Left lung (tissue), 10 donors: ENCODE data around the gene ST6GAL1. TPM values are rescaled to one million over a fixed set of nuclear protein-coding genes. Genes with fewer than 3 reads are reported as not detected.

Source experiments
- ATAC-seq: fragments of 200-7000 bp; cut with Tn5 transposase; one replicate; pipeline ENCODE4 v1.9.1; 2020; ENCODE audit warnings: moderate library complexity
- DNase-seq, 4 donors: peaks; one replicate each; pipeline ENCODE4 v3.0.0-alpha.2; 2013 to 2020
- H3K27ac ChIP-seq, 2 donors: fragments of 200-600 bp; sonication (generic) in 1 of 2; one replicate each; pipeline versions ENCODE4 v1.5.0 to v1.8.0; 2020 to 2021
- H3K27me3 ChIP-seq, 2 donors: fragments of 200-600 bp; sonication (generic) in 1 of 2; one replicate each; pipeline versions ENCODE4 v1.5.0 to v1.8.0; 2020 to 2021
- H3K36me3 ChIP-seq, 2 donors: fragments of 200-600 bp; sonication (generic) in 1 of 2; one replicate each; pipeline versions ENCODE4 v1.5.0 to v1.8.0; 2020 to 2021
- H3K4me1 ChIP-seq, 2 donors: fragments of 200-600 bp; one replicate each; pipeline ENCODE4 v1.8.0; 2021
- H3K4me3 ChIP-seq, 2 donors: fragments of 200-600 bp; sonication (generic) in 1 of 2; one replicate each; pipeline versions ENCODE4 v1.5.0 to v1.8.0; 2020 to 2021; ENCODE audit warnings: mild to moderate bottlenecking in 1 of 2
- H3K9me3 ChIP-seq, 2 donors: fragments of 200-600 bp; sonication (generic) in 1 of 2; one replicate each; pipeline versions ENCODE4 v1.5.0 to v1.8.0; 2020 to 2021
- intact Hi-C, 2 donors: fragments of 100-400 bp; cut with DNase I; formaldehyde crosslinking; loops; one replicate each; pipeline versions ENCODE4 v1.11.2 to v1.14.2; 2022
- polyA plus RNA-seq, 6 donors: library from polyadenylated mRNA; unstranded; fragments of 120-200 nt; gene quantifications; one replicate each; pipeline ENCODE4 v1.2.1, GENCODE V29; 2013; ENCODE audit not compliant: insufficient read length in 6 of 6
- total RNA-seq, 2 donors: library from RNA; stranded (reverse); fragmentation: NEBNext Ultra II Directional; extraction: Animal tissue kit (Norgen Biotek cat#: 25700); gene quantifications; one replicate each; pipeline ENCODE4 v1.2.1, GENCODE V29; 2021
- TF ChIP-seq, protein P1 (sequence below), 2 donors: fragments of 200-600 bp; sonication (generic) in 1 of 2; IDR thresholded peaks; one replicate each; pipeline versions ENCODE4 v1.5.0 to v1.8.0; 2021; ENCODE audit warnings: antibody characterized with exemption in 2 of 2
- donor health status: DM: no; HTN: yes; CAD: no.
- donor health status: DM: no; HTN: no; CAD: no.

ST6GAL1 gene
- total and polyA plus RNA-seq, 8 donors: 45.5 to 132 (median 56.2) TPM

GRCh38 chr3:187062526-187063177 is 132.3 kb downstream of the ST6GAL1 start:
- Histone ChIP-seq H3K4me1 (peaks cover 9 to 16% of the 10 kb centered on the region in 2 donors), H3K27ac (peak overlapping the region; percentile 71 to 81), H3K27me3 (no peaks in the 10 kb centered on the region), H3K9me3 (peaks cover 0 to 3% of the 10 kb centered on the region in 2 donors), H3K4me3 (no peak overlapping the region), H3K36me3 (peaks cover 0 to 13% of the 10 kb centered on the region in 2 donors)
- intact Hi-C loops: no loop called here
- DNase-seq: peak in 1 of 4 donors; percentile 30
- TF ChIP-seq, protein P1, sequence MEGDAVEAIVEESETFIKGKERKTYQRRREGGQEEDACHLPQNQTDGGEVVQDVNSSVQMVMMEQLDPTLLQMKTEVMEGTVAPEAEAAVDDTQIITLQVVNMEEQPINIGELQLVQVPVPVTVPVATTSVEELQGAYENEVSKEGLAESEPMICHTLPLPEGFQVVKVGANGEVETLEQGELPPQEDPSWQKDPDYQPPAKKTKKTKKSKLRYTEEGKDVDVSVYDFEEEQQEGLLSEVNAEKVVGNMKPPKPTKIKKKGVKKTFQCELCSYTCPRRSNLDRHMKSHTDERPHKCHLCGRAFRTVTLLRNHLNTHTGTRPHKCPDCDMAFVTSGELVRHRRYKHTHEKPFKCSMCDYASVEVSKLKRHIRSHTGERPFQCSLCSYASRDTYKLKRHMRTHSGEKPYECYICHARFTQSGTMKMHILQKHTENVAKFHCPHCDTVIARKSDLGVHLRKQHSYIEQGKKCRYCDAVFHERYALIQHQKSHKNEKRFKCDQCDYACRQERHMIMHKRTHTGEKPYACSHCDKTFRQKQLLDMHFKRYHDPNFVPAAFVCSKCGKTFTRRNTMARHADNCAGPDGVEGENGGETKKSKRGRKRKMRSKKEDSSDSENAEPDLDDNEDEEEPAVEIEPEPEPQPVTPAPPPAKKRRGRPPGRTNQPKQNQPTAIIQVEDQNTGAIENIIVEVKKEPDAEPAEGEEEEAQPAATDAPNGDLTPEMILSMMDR (IDR thresholded peaks at IDR 0.05): no peak
- ATAC-seq: peak; percentile 23

DNA sequence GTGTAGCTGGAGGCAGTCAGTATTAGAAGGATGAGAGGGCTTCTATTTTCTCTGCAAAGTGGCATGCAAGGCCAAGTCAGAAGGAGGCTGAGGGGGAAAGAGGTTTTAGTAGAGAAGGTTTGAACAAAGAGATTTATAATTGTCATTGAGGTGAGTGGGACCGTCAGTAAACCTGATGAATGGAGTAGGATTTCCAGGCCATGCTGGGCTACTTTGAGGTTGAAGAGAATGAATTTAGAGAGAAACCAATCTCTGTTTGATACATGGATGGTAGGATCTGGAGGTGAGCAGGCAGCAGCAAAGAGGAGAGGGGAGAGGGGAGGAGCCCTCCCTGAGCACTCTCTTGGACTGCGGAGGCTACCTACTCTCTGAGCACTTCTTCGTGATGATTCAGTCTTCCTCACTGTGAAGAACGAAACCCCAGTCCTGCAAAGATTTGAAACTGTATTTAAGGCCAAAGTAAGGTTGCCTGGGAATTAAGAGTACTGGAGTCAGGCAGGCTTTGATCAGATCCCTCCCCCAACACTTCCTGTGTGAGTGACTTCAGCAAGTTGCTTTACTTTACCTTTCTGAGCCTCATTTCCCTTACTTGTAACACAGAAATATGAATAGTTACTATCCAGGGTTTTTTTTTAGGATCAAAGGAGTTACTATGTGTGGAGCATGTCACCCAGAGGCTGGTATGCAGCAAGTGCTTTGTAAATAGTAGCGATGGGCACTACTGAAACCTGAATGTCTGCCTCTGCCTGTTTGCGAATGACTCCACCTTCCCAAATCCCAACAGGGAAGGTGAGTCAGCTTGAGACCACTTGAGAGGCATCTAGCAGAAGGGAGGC is 133.2 kb downstream of the ST6GAL1 start:
- Histone ChIP-seq H3K27ac (peak overlapping the region; percentile 71 to 81), H3K4me1 (peaks cover 9 to 16% of the 10 kb centered on the region in 2 donors), H3K4me3 (no peak overlapping the region), H3K27me3 (no peaks in the 10 kb centered on the region), H3K9me3 (no peaks in the 10 kb centered on the region), H3K36me3 (peaks cover 0 to 5% of the 10 kb centered on the region in 2 donors)
- TF ChIP-seq, protein P1 (IDR thresholded peaks at IDR 0.05): no peak
- DNase-seq: peak in 3 of 4 donors; percentile 22 to 71 (median 56)
- intact Hi-C loops: no loop called here
- peak; percentile 83 for ATAC-seq

DNA sequence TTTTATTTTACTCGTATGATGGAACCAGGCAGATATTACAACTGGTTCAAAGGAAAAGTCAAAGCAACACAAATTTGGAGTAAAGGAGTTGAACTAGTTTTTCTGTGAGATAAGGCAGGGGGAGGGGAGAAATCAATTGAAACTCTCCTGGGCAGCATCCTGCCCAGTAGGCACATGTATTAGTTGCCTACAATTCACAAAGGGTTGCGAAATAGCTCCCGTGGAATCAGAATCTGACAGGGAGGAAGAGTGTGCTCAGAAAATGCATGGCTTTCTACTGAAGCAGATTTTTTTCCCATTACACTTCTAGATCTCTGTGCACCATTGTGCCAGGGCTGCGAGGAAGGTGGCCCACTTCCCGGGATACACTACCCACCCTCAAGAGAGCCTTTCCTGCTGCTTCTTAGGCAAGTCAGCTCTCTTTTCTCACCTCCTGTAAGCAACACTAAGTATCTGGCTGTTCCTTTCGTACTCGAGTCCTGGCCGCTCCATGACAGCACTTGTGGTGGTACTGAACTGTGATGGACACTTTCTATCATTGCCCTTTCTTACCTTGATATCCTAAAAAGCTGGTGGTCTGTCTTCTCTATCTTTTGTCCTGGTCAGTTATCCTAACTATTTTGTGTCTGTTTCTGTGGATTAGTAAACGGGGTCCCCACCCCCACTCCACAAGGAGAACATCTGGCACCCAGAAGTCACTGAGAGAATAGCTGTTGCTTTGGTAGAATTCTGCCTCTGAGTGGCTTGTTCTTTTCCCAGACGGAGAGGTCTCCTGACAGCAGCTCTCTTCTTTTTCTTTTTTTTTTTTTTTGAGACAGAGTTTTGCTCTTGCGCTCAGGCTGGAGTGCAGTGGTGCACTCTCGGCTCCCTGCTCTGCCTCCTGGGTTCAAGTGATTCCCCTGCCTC is 134.1 kb downstream of the ST6GAL1 start:
- H3K9me3 ChIP-seq: no peaks in the 10 kb centered on the region
- H3K4me3 ChIP-seq: no peak overlapping the region
- intact Hi-C loops: no loop called here
- no peaks in the 10 kb centered on the region for H3K27me3 ChIP-seq
- peak overlapping the region; percentile 71 to 81 for H3K27ac ChIP-seq
- ATAC-seq (peak; percentile 65), DNase-seq (peak in 2 of 4 donors; percentile 10 to 60)
- peaks cover 0 to 7% of the 10 kb centered on the region in 2 donors for H3K36me3 ChIP-seq
- TF ChIP-seq, protein P1 (IDR thresholded peaks at IDR 0.05): no peak
- peaks cover 9 to 16% of the 10 kb centered on the region in 2 donors for H3K4me1 ChIP-seq

DNA sequence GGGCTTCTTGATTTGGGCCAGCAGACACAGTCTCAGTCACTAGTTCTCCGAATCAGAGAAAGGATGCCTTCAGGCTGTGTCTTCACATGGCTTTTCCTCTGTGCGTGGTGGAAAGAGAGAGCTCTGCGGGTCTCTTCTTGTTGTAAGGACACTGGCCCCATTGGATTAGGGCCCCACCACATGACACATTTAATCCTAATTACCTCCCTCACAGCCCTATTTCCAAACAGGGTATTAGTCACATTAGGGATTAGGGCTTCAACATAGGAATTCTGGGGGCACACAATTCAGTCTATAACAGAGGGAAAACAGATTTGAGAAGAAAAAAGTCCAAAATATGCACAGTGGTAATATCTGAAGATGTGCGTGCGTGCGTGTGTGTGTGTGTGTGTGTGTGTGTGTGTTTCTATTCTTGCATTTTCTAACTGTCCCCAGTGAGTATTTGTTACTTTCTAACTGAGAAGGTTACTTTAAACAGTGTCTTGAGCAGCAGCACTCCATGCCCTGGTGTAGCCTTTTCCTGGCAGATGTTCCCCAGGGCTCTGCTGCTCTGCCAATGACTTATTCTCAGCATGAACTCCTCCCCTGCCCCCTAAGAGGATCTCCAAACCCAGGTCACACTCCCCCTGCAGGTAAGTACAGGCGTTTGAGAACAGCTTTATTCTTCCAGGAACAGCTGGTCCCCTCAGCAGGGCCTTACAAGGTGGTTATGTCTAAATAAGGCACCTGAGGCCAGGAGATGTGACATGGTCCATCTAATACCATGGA is 136.1 kb downstream of the ST6GAL1 start:
- no peaks in the 10 kb centered on the region for H3K9me3 ChIP-seq
- intact Hi-C loops: no loop called here
- no peak overlapping the region for H3K27ac ChIP-seq
- H3K36me3 ChIP-seq: peaks cover 0 to 9% of the 10 kb centered on the region in 2 donors
- no peaks in the 10 kb centered on the region for H3K27me3 ChIP-seq
- H3K4me1 ChIP-seq: peaks cover 9 to 16% of the 10 kb centered on the region in 2 donors
- H3K4me3 ChIP-seq: no peak overlapping the region
- TF ChIP-seq, protein P1 (IDR thresholded peaks at IDR 0.05): no peak
- ATAC-seq (no peak), DNase-seq (no peak)
